Astrocyte (in vitro differentiated cells and primary cell): ENCODE measurements around the gene FAM107B. TPM values are rescaled to one million over a fixed set of nuclear protein-coding genes. Genes with fewer than 3 reads are reported as not detected.

Experiments used
- DNase-seq: peaks from one replicate; pipeline ENCODE4 v3.0.0-alpha.2; 2010; ENCODE audit warnings: low read depth
- FAIRE-seq: peaks from 2 replicates; lab custom pipeline; 2011; peaks lifted over from hg19 to GRCh38; lab: Jason Lieb, UNC
- H2AFZ ChIP-seq: 2 replicates; pipeline ENCODE4 v1.6.0; 2012; ENCODE audit warnings: low read depth, low read length, inconsistent platforms
- H3K27ac ChIP-seq: 2 replicates; pipeline ENCODE4 v1.5.1; 2011; ENCODE audit warnings: low read depth, low read length, inconsistent platforms
- H3K27me3 ChIP-seq: 2 replicates; pipeline ENCODE4 v1.6.0; 2011; ENCODE audit warnings: low read length, inconsistent platforms; ENCODE audit not compliant: insufficient read depth
- H3K36me3 ChIP-seq: 2 replicates; pipeline ENCODE4 v1.5.1; 2011; ENCODE audit warnings: low read length, inconsistent platforms; ENCODE audit not compliant: insufficient read depth
- H3K4me1 ChIP-seq: 2 replicates; pipeline ENCODE4 v1.5.1; 2011; ENCODE audit warnings: low read length, inconsistent platforms; ENCODE audit not compliant: insufficient read depth
- H3K4me2 ChIP-seq: 2 replicates; pipeline ENCODE4 v1.6.0; 2012; ENCODE audit warnings: low read length, inconsistent platforms
- H3K4me3 ChIP-seq: 2 replicates; pipeline ENCODE4 v1.5.1; 2011; ENCODE audit warnings: low read depth, mild to moderate bottlenecking, low read length, inconsistent platforms; ENCODE audit not compliant: insufficient read depth
- H3K79me2 ChIP-seq: 2 replicates; pipeline ENCODE4 v1.6.0; 2012; ENCODE audit warnings: mild to moderate bottlenecking, low read length, inconsistent platforms; ENCODE audit not compliant: insufficient read depth
- H3K9ac ChIP-seq: 2 replicates; pipeline ENCODE4 v1.6.0; 2012; ENCODE audit warnings: mild to moderate bottlenecking, low read length, inconsistent platforms
- H3K9me3 ChIP-seq: 2 replicates; pipeline ENCODE4 v1.5.1; 2012; ENCODE audit warnings: low read depth, mild to moderate bottlenecking, low read length, inconsistent platforms; ENCODE audit not compliant: insufficient read depth
- H4K20me1 ChIP-seq: 2 replicates; pipeline ENCODE4 v1.6.0; 2012; ENCODE audit warnings: low read length, inconsistent platforms; ENCODE audit not compliant: insufficient read depth
- H3K27ac Mint-ChIP-seq: one replicate; pipeline ENCODE4 v1.8.0; 2021; ENCODE audit warnings: mild to moderate bottlenecking, mixed read lengths; ENCODE audit not compliant: unreplicated experiment
- H3K27me3 Mint-ChIP-seq: one replicate; pipeline ENCODE4 v1.8.0; 2021; ENCODE audit warnings: low read depth, mixed read lengths; ENCODE audit not compliant: unreplicated experiment
- H3K36me3 Mint-ChIP-seq: one replicate; pipeline ENCODE4 v1.8.0; 2021; ENCODE audit warnings: low read depth, mixed read lengths; ENCODE audit not compliant: unreplicated experiment
- H3K4me1 Mint-ChIP-seq: one replicate; pipeline ENCODE4 v1.8.0; 2021; ENCODE audit warnings: low read depth, mixed read lengths; ENCODE audit not compliant: unreplicated experiment
- H3K4me3 Mint-ChIP-seq: one replicate; pipeline ENCODE4 v1.8.0; 2021; ENCODE audit warnings: mild to moderate bottlenecking, moderate library complexity, mixed read lengths; ENCODE audit not compliant: unreplicated experiment
- H3K9me3 Mint-ChIP-seq: one replicate; pipeline ENCODE4 v1.8.0; 2021; ENCODE audit warnings: mild to moderate bottlenecking, mixed read lengths; ENCODE audit not compliant: unreplicated experiment
- EZH2 ChIP-seq: IDR thresholded peaks from 2 replicates; pipeline ENCODE4 v1.6.1; 2012; ENCODE audit warnings: mild to moderate bottlenecking, low read length, inconsistent platforms; ENCODE audit not compliant: insufficient read depth
- total RNA-seq: library from RNA; stranded (reverse); gene quantifications from 2 replicates; pipeline ENCODE4 v1.2.1, GENCODE V29; 2021
- TF ChIP-seq, protein P1 (sequence below): IDR thresholded peaks from 2 replicates; pipeline ENCODE4 v1.5.1; 2011; ENCODE audit warnings: low read depth, mild to moderate bottlenecking, inconsistent platforms, low read length, moderate library complexity; ENCODE audit not compliant: insufficient read depth

Gene FAM107B
- total RNA-seq, 1 donor from 2014 or later = 36.0 TPM

DNA sequence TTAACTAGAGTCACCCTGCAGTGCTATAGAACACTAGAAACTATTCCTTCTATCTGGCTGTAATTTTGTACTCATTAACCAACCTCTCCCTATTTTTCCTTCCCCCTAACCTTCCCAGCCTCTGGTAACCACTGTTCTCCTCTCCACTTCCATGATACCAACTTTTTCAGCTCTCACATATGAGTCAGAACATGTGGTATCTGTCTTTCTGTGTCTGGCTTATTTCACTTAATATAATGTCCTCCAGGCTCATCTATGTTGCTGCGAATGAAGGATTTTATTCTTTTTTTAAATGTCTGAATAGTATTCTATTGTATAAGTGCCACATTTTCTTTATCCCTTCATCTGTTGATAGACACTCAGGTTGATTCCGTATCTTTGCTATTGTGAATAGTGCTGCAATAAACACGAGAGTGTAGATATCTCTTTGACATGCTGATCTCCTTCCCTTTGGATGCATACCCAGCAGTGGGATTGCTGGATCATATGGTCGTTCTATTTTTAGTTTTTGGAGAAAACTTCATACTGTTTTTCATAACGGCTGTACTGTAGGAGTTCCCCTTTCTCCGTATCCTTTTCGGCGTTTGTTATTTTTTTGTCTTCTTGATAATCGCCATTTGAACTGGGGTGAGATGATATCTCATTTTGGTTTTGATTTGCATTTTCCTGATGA is 101.4 kb downstream of the FAM107B start:
- no peak for FAIRE-seq
- H3K27ac ChIP-seq = no peak overlapping the region

DNA sequence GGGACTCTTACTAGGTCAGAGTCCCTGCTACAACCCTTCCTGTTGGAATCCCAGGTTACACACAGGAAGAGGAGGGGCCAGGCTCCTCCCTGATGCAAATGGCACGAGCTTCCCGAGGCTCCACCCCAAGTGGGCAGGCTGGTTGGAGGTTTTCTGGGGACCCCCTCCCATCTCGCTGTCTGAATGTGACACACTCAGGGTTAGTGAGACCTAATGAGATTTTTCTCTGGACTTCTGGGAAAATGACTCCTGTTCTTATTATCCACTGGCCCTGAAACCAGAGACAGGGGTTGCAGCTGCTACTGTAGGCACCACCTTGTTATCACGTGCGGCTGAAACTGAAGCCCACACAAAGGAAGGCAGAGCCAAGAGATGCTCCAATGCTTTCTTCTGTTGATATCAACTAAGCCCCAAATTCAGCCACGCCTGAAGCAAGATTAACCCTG is 103.3 kb downstream of the FAM107B start:
- H3K79me2 ChIP-seq = no peaks in the 10 kb centered on the region
- no peaks in the 10 kb centered on the region for H3K36me3 Mint-ChIP-seq
- peak overlapping the region; percentile 59 for H3K4me2 ChIP-seq
- no peak for TF ChIP-seq EZH2
- peaks cover 11% of the 10 kb centered on the region for H3K4me1 Mint-ChIP-seq
- H3K36me3 ChIP-seq = no peaks in the 10 kb centered on the region
- no peak overlapping the region for H3K27ac ChIP-seq
- no peaks in the 10 kb centered on the region for H3K27me3 Mint-ChIP-seq
- H3K27ac Mint-ChIP-seq = no peak overlapping the region
- no peaks in the 10 kb centered on the region for H3K9me3 Mint-ChIP-seq
- no peak overlapping the region for H3K9ac ChIP-seq
- FAIRE-seq (peak; percentile 17), DNase-seq (no peak)
- H3K9me3 ChIP-seq = no peaks in the 10 kb centered on the region
- peaks cover 7% of the 10 kb centered on the region for H3K4me1 ChIP-seq
- no peak overlapping the region for H3K4me3 ChIP-seq
- no peak overlapping the region for H3K4me3 Mint-ChIP-seq
- no peak overlapping the region for H2AFZ ChIP-seq
- no peaks in the 10 kb centered on the region for H3K27me3 ChIP-seq
- no peaks in the 10 kb centered on the region for H4K20me1 ChIP-seq

More for the DNA sequence above, 101.4 kb downstream of the FAM107B start:
- Histone ChIP-seq H3K36me3 (no peaks in the 10 kb centered on the region), H3K4me3 (no peak overlapping the region), H3K9ac (no peak overlapping the region), H3K4me2 (no peak overlapping the region), H4K20me1 (no peaks in the 10 kb centered on the region), H3K79me2 (no peaks in the 10 kb centered on the region), H3K9me3 (no peaks in the 10 kb centered on the region), H2AFZ (no peak overlapping the region), H3K27me3 (no peaks in the 10 kb centered on the region), H3K4me1 (peaks cover 7% of the 10 kb centered on the region)
- H3K27me3 Mint-ChIP-seq = peaks cover 7% of the 10 kb centered on the region
- H3K4me1 Mint-ChIP-seq = peaks cover 11% of the 10 kb centered on the region
- no peak for DNase-seq
- no peak overlapping the region for H3K27ac Mint-ChIP-seq
- TF ChIP-seq, protein P1, sequence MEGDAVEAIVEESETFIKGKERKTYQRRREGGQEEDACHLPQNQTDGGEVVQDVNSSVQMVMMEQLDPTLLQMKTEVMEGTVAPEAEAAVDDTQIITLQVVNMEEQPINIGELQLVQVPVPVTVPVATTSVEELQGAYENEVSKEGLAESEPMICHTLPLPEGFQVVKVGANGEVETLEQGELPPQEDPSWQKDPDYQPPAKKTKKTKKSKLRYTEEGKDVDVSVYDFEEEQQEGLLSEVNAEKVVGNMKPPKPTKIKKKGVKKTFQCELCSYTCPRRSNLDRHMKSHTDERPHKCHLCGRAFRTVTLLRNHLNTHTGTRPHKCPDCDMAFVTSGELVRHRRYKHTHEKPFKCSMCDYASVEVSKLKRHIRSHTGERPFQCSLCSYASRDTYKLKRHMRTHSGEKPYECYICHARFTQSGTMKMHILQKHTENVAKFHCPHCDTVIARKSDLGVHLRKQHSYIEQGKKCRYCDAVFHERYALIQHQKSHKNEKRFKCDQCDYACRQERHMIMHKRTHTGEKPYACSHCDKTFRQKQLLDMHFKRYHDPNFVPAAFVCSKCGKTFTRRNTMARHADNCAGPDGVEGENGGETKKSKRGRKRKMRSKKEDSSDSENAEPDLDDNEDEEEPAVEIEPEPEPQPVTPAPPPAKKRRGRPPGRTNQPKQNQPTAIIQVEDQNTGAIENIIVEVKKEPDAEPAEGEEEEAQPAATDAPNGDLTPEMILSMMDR = no peak
- no peak for TF ChIP-seq EZH2
- no peak overlapping the region for H3K4me3 Mint-ChIP-seq
- no peaks in the 10 kb centered on the region for H3K9me3 Mint-ChIP-seq
- no peaks in the 10 kb centered on the region for H3K36me3 Mint-ChIP-seq

DNA sequence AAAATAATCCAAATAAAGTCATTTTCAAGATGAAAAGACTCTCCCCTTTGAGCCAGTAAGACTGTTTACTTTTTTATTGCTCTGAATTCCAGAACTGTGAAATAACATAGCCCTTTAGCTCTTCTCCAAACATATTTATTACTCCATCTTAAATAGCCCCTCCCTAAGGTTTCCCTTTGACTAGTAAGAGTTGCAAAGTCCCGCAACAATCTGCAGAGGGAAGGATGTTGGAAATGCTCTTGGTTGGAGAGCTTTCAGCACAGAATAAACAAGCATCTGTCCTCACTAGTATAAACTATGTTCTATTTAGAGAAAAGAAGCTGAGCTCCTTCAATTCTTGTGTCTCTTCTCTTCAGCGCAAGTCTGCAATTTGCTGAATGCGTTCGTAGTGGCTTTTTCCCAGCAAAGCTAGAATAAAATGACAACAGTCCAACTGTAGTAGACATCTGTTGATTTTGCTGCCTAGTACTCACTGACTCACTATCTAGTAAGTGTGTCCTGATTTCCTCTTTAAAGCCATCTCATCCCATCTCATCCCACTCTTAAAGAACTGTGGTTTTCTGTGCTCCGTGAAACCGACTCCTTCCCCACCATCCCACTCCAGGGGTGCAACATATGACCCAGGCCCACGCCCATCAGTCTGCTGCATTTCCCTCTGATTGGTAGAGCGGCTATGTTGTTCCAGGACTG is 104.0 kb downstream of the FAM107B start:
- no peak overlapping the region for H3K4me3 Mint-ChIP-seq
- FAIRE-seq (no peak), DNase-seq (no peak)
- H3K27me3 ChIP-seq = no peaks in the 10 kb centered on the region
- no peaks in the 10 kb centered on the region for H3K36me3 Mint-ChIP-seq
- H3K9ac ChIP-seq = no peak overlapping the region
- H3K4me2 ChIP-seq = peak overlapping the region; percentile 59
- H2AFZ ChIP-seq = peak overlapping the region; percentile 9
- H3K36me3 ChIP-seq = no peaks in the 10 kb centered on the region
- no peaks in the 10 kb centered on the region for H3K9me3 Mint-ChIP-seq
- no peaks in the 10 kb centered on the region for H3K79me2 ChIP-seq
- H3K4me3 ChIP-seq = no peak overlapping the region
- H3K27ac Mint-ChIP-seq = no peak overlapping the region
- H3K9me3 ChIP-seq = no peaks in the 10 kb centered on the region
- no peaks in the 10 kb centered on the region for H3K27me3 Mint-ChIP-seq
- H3K4me1 ChIP-seq = peaks cover 7% of the 10 kb centered on the region
- TF ChIP-seq, protein P1 = no peak
- TF ChIP-seq EZH2 = no peak
- H4K20me1 ChIP-seq = no peaks in the 10 kb centered on the region
- peaks cover 11% of the 10 kb centered on the region for H3K4me1 Mint-ChIP-seq
- no peak overlapping the region for H3K27ac ChIP-seq
